HepG2 (cell line): ENCODE data around the gene KCNT1. TPM values are rescaled to one million over a fixed set of nuclear protein-coding genes. Genes with fewer than 3 reads are reported as not detected.

Experiments used
- ATAC-seq: fragments of 200-7000 bp; cut with Tn5 transposase; 3 replicates; pipeline ENCODE4 v1.9.1; 2020; ENCODE audit warnings: mild to moderate bottlenecking, moderate library complexity
- BruUV-seq: library from RNA; stranded (reverse); fragments of 400-500 nt; replicated peaks from 2 replicates; lab custom pipeline; 2021; lab: Mats Ljungman, UMichigan
- CTCF ChIA-PET: fragments of 300-600 bp; formaldehyde crosslinking; extraction: SDS; loops from one replicate; lab custom pipeline; 2021; ENCODE audit warnings: low total read pairs, inconsistent platforms, low intra/inter-chr PET ratio; lab: Yijun Ruan, JAX
- POLR2A ChIA-PET: fragments of 350-600 bp; sonication (Branson Sonifier 250); formaldehyde crosslinking; loops from one replicate; lab custom pipeline; 2020; ENCODE audit warnings: antibody characterized with exemption, inconsistent platforms; lab: Yijun Ruan, JAX
- DNase-seq: peaks from one replicate; pipeline ENCODE4 v3.0.0-alpha.2; 2015; ENCODE audit warnings: low spot score
- FAIRE-seq: peaks from 3 replicates; lab custom pipeline; 2011; peaks lifted over from hg19 to GRCh38; lab: Jason Lieb, UNC
- H2AFZ ChIP-seq: one replicate; pipeline ENCODE4 v1.6.1; 2011; ENCODE audit warnings: low read length, inconsistent platforms
- H3K27ac ChIP-seq: fragments of 300-600 bp; 3 replicates; pipeline ENCODE4 v1.8.0; 2011; ENCODE audit warnings: mixed run types, mild to moderate bottlenecking, mixed read lengths, low read length, inconsistent platforms; ENCODE audit not compliant: insufficient read depth; ENCODE audit errors: extremely low read length
- H3K27me3 ChIP-seq, 2 experiments: fragments of 200-600 bp in 1 of 2; 2 replicates in 1 of 2; 3 replicates in 1 of 2; pipeline versions ENCODE4 v1.6.0 to v1.8.0; 2011; ENCODE audit warnings: low read length in 2 of 2, mild to moderate bottlenecking in 2 of 2, moderate library complexity in 2 of 2, inconsistent platforms in 1 of 2; ENCODE audit not compliant: insufficient read depth in 2 of 2, control insufficient read depth in 1 of 2
- H3K36me3 ChIP-seq, 2 experiments: fragments of 200-600 bp in 1 of 2; replicated peaks in 1 of 2; 2 replicates in 1 of 2; 3 replicates in 1 of 2; pipeline versions ENCODE4 v1.5.1 to v1.8.0; 2011; ENCODE audit warnings: low read length in 2 of 2, inconsistent platforms in 1 of 2; ENCODE audit not compliant: insufficient read depth in 2 of 2, control insufficient read depth in 1 of 2
- H3K4me1 ChIP-seq: 2 replicates; pipeline ENCODE4 v1.5.1; 2012; ENCODE audit warnings: low read length, inconsistent platforms; ENCODE audit not compliant: insufficient read depth
- H3K4me2 ChIP-seq: 2 replicates; pipeline ENCODE4 v1.6.0; 2011; ENCODE audit warnings: low read depth, low read length, inconsistent platforms
- H3K4me3 ChIP-seq, 3 experiments: fragments of 200-600 bp in 1 of 3; sonication (generic), shearing (Covaris generic) in 1 of 3; replicated peaks in 1 of 3; 2 replicates each; pipeline ENCODE4 v1.5.1; 2011 to 2016; ENCODE audit warnings: low read length in 3 of 3, inconsistent platforms in 2 of 3, low read depth in 2 of 3, mild to moderate bottlenecking in 2 of 3, control low read depth in 1 of 3, mixed read lengths in 1 of 3; ENCODE audit not compliant: insufficient read depth in 1 of 3
- H3K79me2 ChIP-seq: one replicate; pipeline ENCODE4 v1.6.1; 2011; ENCODE audit warnings: low read length, inconsistent platforms; ENCODE audit not compliant: insufficient read depth
- H3K9ac ChIP-seq: 2 replicates; pipeline ENCODE4 v1.6.0; 2011; ENCODE audit warnings: mild to moderate bottlenecking, low read depth, low read length, inconsistent platforms; ENCODE audit not compliant: insufficient read depth
- H3K9me3 ChIP-seq: 2 replicates; pipeline ENCODE4 v1.5.1; 2012; ENCODE audit warnings: mild to moderate bottlenecking, low read length
- H4K20me1 ChIP-seq: 2 replicates; pipeline ENCODE4 v1.6.0; 2011; ENCODE audit warnings: inconsistent platforms, mild to moderate bottlenecking, low read length, moderate library complexity; ENCODE audit not compliant: insufficient read depth
- EP300 ChIP-seq, 3 experiments: sonication (generic) in 1 of 3; formaldehyde crosslinking in 1 of 3; IDR thresholded peaks; 2 replicates each; pipeline versions ENCODE4 v1.5.1 to v1.6.1; 2011 to 2020; ENCODE audit warnings: low read depth in 2 of 3, low read length in 2 of 3, borderline replicate concordance in 1 of 3, improper control_type of control experiment in 1 of 3, mild to moderate bottlenecking in 1 of 3, missing genetic modification reagents in 1 of 3, moderate library complexity in 1 of 3
- FOXC1 ChIP-seq: sonication (generic); formaldehyde crosslinking; IDR thresholded peaks from 2 replicates; pipeline ENCODE4 v1.8.0; 2022; ENCODE audit warnings: mild to moderate bottlenecking, missing genetic modification reagents, borderline replicate concordance
- GABPB1 ChIP-seq: IDR thresholded peaks from 2 replicates; pipeline ENCODE4 v1.6.1; 2016; ENCODE audit warnings: mild to moderate bottlenecking, missing genetic modification reagents, moderate library complexity, missing compliant biosample characterization
- POLR2AphosphoS5 ChIP-seq: IDR thresholded peaks from 2 replicates; pipeline ENCODE4 v1.6.1; 2012; ENCODE audit warnings: low read depth, low read length
- RAD51 ChIP-seq: fragments of 450-650 bp; IDR thresholded peaks from 2 replicates; pipeline ENCODE4 v1.6.1; 2016; ENCODE audit warnings: borderline replicate concordance
- SOX13 ChIP-seq, 3 experiments: fragments of 450-650 bp in 1 of 3; sonication (generic) in 1 of 3; formaldehyde crosslinking in 1 of 3; IDR thresholded peaks in 2 of 3; conservative IDR thresholded peaks in 1 of 3; 2 replicates each; pipeline versions ENCODE4 v1.5.0 to v1.6.1; 2016 to 2020; ENCODE audit warnings: antibody characterized with exemption in 1 of 3, mild to moderate bottlenecking in 1 of 3, missing compliant biosample characterization in 1 of 3, missing genetic modification reagents in 1 of 3, moderate library complexity in 1 of 3
- ZMAT3 ChIP-seq: sonication (generic); formaldehyde crosslinking; conservative IDR thresholded peaks from 2 replicates; pipeline ENCODE4 v1.7.0; 2021; ENCODE audit warnings: missing genetic modification reagents
- ZNF34 ChIP-seq: sonication (generic); formaldehyde crosslinking; IDR thresholded peaks from 2 replicates; pipeline ENCODE4 v1.4.0; 2020; ENCODE audit warnings: mild to moderate bottlenecking, missing genetic modification reagents, borderline replicate concordance
- ZNF343 ChIP-seq: sonication (generic); formaldehyde crosslinking; IDR thresholded peaks from 2 replicates; pipeline ENCODE4 v1.4.0; 2020; ENCODE audit warnings: mild to moderate bottlenecking, missing genetic modification reagents
- ZNF776 ChIP-seq: sonication (generic); formaldehyde crosslinking; IDR thresholded peaks from 2 replicates; pipeline ENCODE4 v1.4.0; 2020; ENCODE audit warnings: mild to moderate bottlenecking, missing genetic modification reagents
- WGBS: methylation state at CpG from one replicate; pipeline ENCODE4 v1.1.6; 2017; ENCODE audit warnings: low lambda C conversion rate; 5-methylcytosine and 5-hydroxymethylcytosine counted together
- in situ Hi-C: cut with HindIII; loops from 2 replicates; pipeline ENCODE4 v1.10.0; 2017; ENCODE audit warnings: low pct_unique_long_range_greater_than_20kb; ENCODE audit not compliant: extremely low pct_ligation_motif_present
- intact Hi-C: fragments of 100-400 bp; cut with micrococcal nuclease; formaldehyde crosslinking; loops from one replicate; pipeline ENCODE4 v1.10.0; 2022; ENCODE audit not compliant: unreplicated experiment
- polyA plus RNA-seq, 8 experiments: library from polyadenylated mRNA; depleted of rRNA in 3 of 8; stranded (reverse) in 7 of 8; unstranded in 1 of 8; fragments of >200 nt; fragmentation: Illumina TruSeq in 4 of 8; extraction: Trizol in 4 of 8; gene quantifications; 2 replicates each; pipeline versions ENCODE4 v1.2.1 to v1.2.3, GENCODE V29; 2011 to 2016; ENCODE audit warnings: low read depth in 4 of 8, missing spikeins in 1 of 8, mixed read lengths in 1 of 8; ENCODE audit not compliant: insufficient read depth in 1 of 8
- total RNA-seq, 5 experiments: library from RNA; depleted of rRNA; stranded (reverse); fragments of >200 nt; fragmentation: Illumina TruSeq; extraction: Trizol; gene quantifications; 2 replicates each; pipeline ENCODE4 v1.2.3, GENCODE V29; 2016; ENCODE audit warnings: low read depth in 1 of 5
- TF ChIP-seq, protein P1 (sequence below): sonication (generic); formaldehyde crosslinking; IDR thresholded peaks from 2 replicates; pipeline ENCODE4 v1.8.1; 2023; ENCODE audit warnings: mild to moderate bottlenecking, missing genetic modification reagents

The KCNT1 gene
- total and polyA plus RNA-seq, 2 of the 13 experiments (the other 11 are each of a cell fraction or from before 2014, with no cell fraction given): not detected

- intact Hi-C loops (no loop called here), in situ Hi-C loops (no loop called here)
- whole genome bisulfite sequencing: 59% methylated on average over 7 of the region's 18 CpGs
- Histone ChIP-seq H3K4me1 (peaks cover 9% of the 10 kb centered on the region), H4K20me1 (no peaks in the 10 kb centered on the region), H3K27ac (no peak overlapping the region), H3K27me3 (no peaks in the 10 kb centered on the region; a peak in 1 of 5 replicates), H3K79me2 (no peaks in the 10 kb centered on the region), H3K4me2 (no peak overlapping the region), H3K9me3 (no peaks in the 10 kb centered on the region), H2AFZ (no peak overlapping the region), H3K9ac (no peak overlapping the region), H3K36me3 (no peaks in the 10 kb centered on the region), H3K4me3 (no peak overlapping the region)
- DNase-seq (no peak), FAIRE-seq (no peak), ATAC-seq (no peak)
- BruUV-seq: no TSS peak
- POLR2A ChIA-PET: no interaction called here
- TF ChIP-seq RAD51 (no peak), ZNF34 (CRISPR knock-in tag) (no peak), EP300 (IDR thresholded peaks at IDR 0.05; ENCODE audit: low read depth in 2 of 2, low read length in 2 of 2) (no peak), EP300 (CRISPR knock-in tag; IDR thresholded peaks at IDR 0.05; ENCODE audit: borderline replicate concordance) (no peak), POLR2AphosphoS5 (no peak), ZNF343 (no peak), GABPB1 (no peak), ZMAT3 (CRISPR knock-in tag) (no peak), SOX13 (IDR thresholded peaks at IDR 0.05) (no peak), SOX13 (CRISPR knock-in tag; conservative IDR thresholded peaks at IDR 0.05 in 1 of 2, IDR thresholded peaks at IDR 0.05 in 1 of 2) (no peak), FOXC1 (CRISPR knock-in tag) (no peak), ZNF776 (CRISPR knock-in tag) (no peak)
- TF ChIP-seq, protein P1, sequence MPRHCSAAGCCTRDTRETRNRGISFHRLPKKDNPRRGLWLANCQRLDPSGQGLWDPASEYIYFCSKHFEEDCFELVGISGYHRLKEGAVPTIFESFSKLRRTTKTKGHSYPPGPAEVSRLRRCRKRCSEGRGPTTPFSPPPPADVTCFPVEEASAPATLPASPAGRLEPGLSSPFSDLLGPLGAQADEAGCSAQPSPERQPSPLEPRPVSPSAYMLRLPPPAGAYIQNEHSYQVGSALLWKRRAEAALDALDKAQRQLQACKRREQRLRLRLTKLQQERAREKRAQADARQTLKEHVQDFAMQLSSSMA (CRISPR knock-in tag): no peak
- CTCF ChIA-PET: no interaction called here
Measured at GRCh38 chr9:135802876-135803419, 101.0 kb downstream of the KCNT1 start.
